GM21737 (cell line): ENCODE measurements around the gene TMEM79.

Experiments
- ATAC-seq: cut with Tn5 transposase; IDR thresholded peaks from one replicate; pipeline ENCODE4 v1.9.1; 2021; ENCODE audit warnings: mild to moderate bottlenecking, moderate library complexity; ENCODE audit not compliant: unreplicated experiment

Gene TMEM79

GRCh38 chr1:156284112-156284511 is at the start of gene TMEM79:
TSS of gene TMEM79 (plus strand) at chr1:156284325. CDS start at chr1:156285227, 902 bp downstream.
- ATAC-seq: no peak

- ATAC-seq: no peak
Measured at GRCh38 chr1:156236164-156236563, 48.0 kb upstream of the TMEM79 start.

GRCh38 chr1:156238248-156238647 is 45.9 kb upstream of the TMEM79 start:
- ATAC-seq: no peak

- ATAC-seq: no peak
Measured at GRCh38 chr1:156241311-156241811, 42.8 kb upstream of the TMEM79 start.

- ATAC-seq: no peak
Measured at GRCh38 chr1:156241926-156242325, 42.2 kb upstream of the TMEM79 start, which contains the start of gene BGLAP. TSS of gene BGLAP (plus strand) at chr1:156242184. CDS start at chr1:156242232, 48 bp downstream.

- ATAC-seq: no peak
Measured at GRCh38 chr1:156242738-156243137, 41.4 kb upstream of the TMEM79 start.

- no peak for ATAC-seq
Measured at GRCh38 chr1:156244126-156244525, 40.0 kb upstream of the TMEM79 start.

GRCh38 chr1:156244712-156245111 is 39.4 kb upstream of the TMEM79 start:
- no peak for ATAC-seq

- no peak for ATAC-seq
Measured at GRCh38 chr1:156245451-156246232, 38.5 kb upstream of the TMEM79 start.

GRCh38 chr1:156246241-156246780 is 37.8 kb upstream of the TMEM79 start:
- no peak for ATAC-seq

- ATAC-seq: no peak
Measured at GRCh38 chr1:156246781-156247459, 37.2 kb upstream of the TMEM79 start.

GRCh38 chr1:156247460-156248322 is 36.4 kb upstream of the TMEM79 start, which contains the start of gene PAQR6:
TSS of gene PAQR6 (minus strand) at chr1:156248056. CDS start at chr1:156246731, 1,325 bp downstream.
- no peak for ATAC-seq

GRCh38 chr1:156248323-156248683 is 35.8 kb upstream of the TMEM79 start:
- ATAC-seq: no peak

- no peak for ATAC-seq
Measured at GRCh38 chr1:156249593-156249992, 34.5 kb upstream of the TMEM79 start.

- no peak for ATAC-seq
Measured at GRCh38 chr1:156251527-156251926, 32.6 kb upstream of the TMEM79 start.

- no peak for ATAC-seq
Measured at GRCh38 chr1:156253634-156254033, 30.5 kb upstream of the TMEM79 start.

- ATAC-seq: no peak
Measured at GRCh38 chr1:156257711-156258110, 26.4 kb upstream of the TMEM79 start.

GRCh38 chr1:156258859-156259258 is 25.3 kb upstream of the TMEM79 start:
- no peak for ATAC-seq

GRCh38 chr1:156259805-156260204 is 24.3 kb upstream of the TMEM79 start:
- no peak for ATAC-seq

GRCh38 chr1:156260896-156261295 is 23.2 kb upstream of the TMEM79 start:
- no peak for ATAC-seq
